ENCODE results near the gene TTLL11.

TTLL11 gene

DNA sequence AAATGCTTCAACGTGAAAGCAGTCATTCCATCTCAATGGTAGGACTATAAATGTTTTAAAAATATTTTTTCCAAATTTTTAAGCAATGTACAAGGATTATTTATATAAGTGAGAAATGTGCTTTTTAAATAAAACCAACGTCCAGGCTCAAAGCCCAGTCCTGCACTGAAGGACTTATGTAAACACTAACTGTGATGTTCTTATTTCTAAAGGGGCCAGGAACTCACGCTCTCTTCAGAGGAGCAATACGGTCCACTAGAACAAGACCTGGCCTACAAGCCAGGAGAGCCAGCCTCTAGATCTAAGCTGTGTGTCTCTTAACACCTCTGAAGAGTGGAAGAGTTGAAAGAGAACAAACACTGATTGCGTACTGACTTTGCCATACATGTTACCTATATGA, 12.1 kb downstream of the TTLL11 start:
- no peak for ATAC-seq
- TF ChIP-seq BACH2 (CRISPR knock-in tag; IDR thresholded peaks at IDR 0.05; ENCODE audit: borderline replicate concordance) (no peak), ZC3H10 (CRISPR knock-in tag; IDR thresholded peaks at IDR 0.05) (no peak), ZFP3 (CRISPR knock-in tag; IDR thresholded peaks at IDR 0.05) (no peak), ZNF70 (CRISPR knock-in tag; IDR thresholded peaks at IDR 0.05) (no peak), ESRRG (CRISPR knock-in tag; IDR thresholded peaks at IDR 0.05) (no peak), ISL1 (CRISPR knock-in tag; IDR thresholded peaks at IDR 0.05) (no peak), OSR1 (CRISPR knock-in tag; IDR thresholded peaks at IDR 0.05) (no peak), ZNF565 (CRISPR knock-in tag; conservative IDR thresholded peaks at IDR 0.05; ENCODE audit: low read depth) (no peak), ZNF8 (CRISPR knock-in tag; IDR thresholded peaks at IDR 0.05) (no peak)
- TF ChIP-seq, protein P1, sequence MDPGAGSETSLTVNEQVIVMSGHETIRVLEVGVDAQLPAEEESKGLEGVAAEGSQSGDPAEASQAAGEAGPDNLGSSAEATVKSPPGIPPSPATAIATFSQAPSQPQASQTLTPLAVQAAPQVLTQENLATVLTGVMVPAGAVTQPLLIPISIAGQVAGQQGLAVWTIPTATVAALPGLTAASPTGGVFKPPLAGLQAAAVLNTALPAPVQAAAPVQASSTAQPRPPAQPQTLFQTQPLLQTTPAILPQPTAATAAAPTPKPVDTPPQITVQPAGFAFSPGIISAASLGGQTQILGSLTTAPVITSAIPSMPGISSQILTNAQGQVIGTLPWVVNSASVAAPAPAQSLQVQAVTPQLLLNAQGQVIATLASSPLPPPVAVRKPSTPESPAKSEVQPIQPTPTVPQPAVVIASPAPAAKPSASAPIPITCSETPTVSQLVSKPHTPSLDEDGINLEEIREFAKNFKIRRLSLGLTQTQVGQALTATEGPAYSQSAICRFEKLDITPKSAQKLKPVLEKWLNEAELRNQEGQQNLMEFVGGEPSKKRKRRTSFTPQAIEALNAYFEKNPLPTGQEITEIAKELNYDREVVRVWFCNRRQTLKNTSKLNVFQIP (CRISPR knock-in tag; IDR thresholded peaks at IDR 0.05; ENCODE audit: borderline replicate concordance, low read depth), result no peak

DNA sequence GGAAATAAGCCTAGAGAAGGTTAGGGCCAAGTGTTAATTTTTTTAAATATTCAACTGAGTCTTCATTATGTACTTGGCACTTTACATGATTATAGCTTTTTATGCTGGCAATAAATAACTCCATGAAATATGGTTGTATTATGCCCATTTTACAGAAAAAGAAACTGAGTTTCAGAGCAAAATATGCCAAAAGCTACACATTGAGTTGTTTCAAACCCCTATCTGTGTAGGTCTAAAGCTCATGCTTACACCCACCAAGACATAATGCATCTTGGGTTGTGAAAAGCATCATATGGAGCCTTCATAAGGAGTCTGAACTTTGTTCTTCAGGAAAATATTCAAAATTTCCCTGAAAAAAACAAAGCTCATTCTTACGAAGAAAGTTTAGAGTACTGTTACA, 14.6 kb downstream of the TTLL11 start:
- TF ChIP-seq GLIS3 (CRISPR knock-in tag; IDR thresholded peaks at IDR 0.05), result no peak
- TF ChIP-seq ZNF565 (CRISPR knock-in tag; conservative IDR thresholded peaks at IDR 0.05; ENCODE audit: low read depth), result no peak
- no peak for TF ChIP-seq TCF4 (CRISPR knock-in tag; IDR thresholded peaks at IDR 0.05; ENCODE audit: borderline replicate concordance)
- TF ChIP-seq SNAI2 (CRISPR knock-in tag; IDR thresholded peaks at IDR 0.05), result no peak
- no peak for TF ChIP-seq ZNF8 (CRISPR knock-in tag; IDR thresholded peaks at IDR 0.05)
- TF ChIP-seq, protein P2, sequence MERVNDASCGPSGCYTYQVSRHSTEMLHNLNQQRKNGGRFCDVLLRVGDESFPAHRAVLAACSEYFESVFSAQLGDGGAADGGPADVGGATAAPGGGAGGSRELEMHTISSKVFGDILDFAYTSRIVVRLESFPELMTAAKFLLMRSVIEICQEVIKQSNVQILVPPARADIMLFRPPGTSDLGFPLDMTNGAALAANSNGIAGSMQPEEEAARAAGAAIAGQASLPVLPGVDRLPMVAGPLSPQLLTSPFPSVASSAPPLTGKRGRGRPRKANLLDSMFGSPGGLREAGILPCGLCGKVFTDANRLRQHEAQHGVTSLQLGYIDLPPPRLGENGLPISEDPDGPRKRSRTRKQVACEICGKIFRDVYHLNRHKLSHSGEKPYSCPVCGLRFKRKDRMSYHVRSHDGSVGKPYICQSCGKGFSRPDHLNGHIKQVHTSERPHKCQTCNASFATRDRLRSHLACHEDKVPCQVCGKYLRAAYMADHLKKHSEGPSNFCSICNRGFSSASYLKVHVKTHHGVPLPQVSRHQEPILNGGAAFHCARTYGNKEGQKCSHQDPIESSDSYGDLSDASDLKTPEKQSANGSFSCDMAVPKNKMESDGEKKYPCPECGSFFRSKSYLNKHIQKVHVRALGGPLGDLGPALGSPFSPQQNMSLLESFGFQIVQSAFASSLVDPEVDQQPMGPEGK (CRISPR knock-in tag; IDR thresholded peaks at IDR 0.05; ENCODE audit: borderline replicate concordance), result no peak
- TF ChIP-seq, protein P1 (CRISPR knock-in tag; IDR thresholded peaks at IDR 0.05; ENCODE audit: borderline replicate concordance, low read depth), result no peak
- no peak for TF ChIP-seq OSR1 (CRISPR knock-in tag; IDR thresholded peaks at IDR 0.05)
- TF ChIP-seq ZFP3 (CRISPR knock-in tag; IDR thresholded peaks at IDR 0.05), result no peak

DNA sequence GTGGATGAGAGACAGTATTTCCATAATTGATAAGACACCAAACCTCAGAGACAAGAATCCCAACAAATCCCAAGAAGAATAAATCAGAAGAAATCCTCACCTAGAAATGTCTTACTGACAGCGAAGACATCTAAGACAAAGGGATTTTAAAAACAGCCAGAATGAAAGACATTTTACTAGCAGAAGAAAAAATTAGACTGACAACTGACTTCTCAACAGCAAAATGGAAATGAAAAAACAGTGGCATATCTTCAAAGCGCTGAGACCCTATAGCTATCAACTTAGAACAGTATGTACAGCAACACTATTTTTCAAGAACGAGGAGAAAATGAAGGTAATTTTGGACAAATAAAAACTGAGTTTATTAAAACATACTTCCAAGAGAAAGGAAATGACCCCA, 16.3 kb downstream of the TTLL11 start:
- ATAC-seq, result no peak
- no peak for TF ChIP-seq PPARA (CRISPR knock-in tag; IDR thresholded peaks at IDR 0.05; ENCODE audit: borderline replicate concordance)
- TF ChIP-seq BACH2 (CRISPR knock-in tag; IDR thresholded peaks at IDR 0.05; ENCODE audit: borderline replicate concordance), result no peak
- no peak for TF ChIP-seq ZNF70 (CRISPR knock-in tag; IDR thresholded peaks at IDR 0.05)
- TF ChIP-seq, protein P3, sequence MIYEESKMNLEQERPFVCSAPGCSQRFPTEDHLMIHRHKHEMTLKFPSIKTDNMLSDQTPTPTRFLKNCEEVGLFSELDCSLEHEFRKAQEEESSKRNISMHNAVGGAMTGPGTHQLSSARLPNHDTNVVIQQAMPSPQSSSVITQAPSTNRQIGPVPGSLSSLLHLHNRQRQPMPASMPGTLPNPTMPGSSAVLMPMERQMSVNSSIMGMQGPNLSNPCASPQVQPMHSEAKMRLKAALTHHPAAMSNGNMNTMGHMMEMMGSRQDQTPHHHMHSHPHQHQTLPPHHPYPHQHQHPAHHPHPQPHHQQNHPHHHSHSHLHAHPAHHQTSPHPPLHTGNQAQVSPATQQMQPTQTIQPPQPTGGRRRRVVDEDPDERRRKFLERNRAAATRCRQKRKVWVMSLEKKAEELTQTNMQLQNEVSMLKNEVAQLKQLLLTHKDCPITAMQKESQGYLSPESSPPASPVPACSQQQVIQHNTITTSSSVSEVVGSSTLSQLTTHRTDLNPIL (CRISPR knock-in tag; IDR thresholded peaks at IDR 0.05; ENCODE audit: low read depth), result no peak
- no peak for TF ChIP-seq ISL1 (CRISPR knock-in tag; IDR thresholded peaks at IDR 0.05)
- TF ChIP-seq, protein P4, sequence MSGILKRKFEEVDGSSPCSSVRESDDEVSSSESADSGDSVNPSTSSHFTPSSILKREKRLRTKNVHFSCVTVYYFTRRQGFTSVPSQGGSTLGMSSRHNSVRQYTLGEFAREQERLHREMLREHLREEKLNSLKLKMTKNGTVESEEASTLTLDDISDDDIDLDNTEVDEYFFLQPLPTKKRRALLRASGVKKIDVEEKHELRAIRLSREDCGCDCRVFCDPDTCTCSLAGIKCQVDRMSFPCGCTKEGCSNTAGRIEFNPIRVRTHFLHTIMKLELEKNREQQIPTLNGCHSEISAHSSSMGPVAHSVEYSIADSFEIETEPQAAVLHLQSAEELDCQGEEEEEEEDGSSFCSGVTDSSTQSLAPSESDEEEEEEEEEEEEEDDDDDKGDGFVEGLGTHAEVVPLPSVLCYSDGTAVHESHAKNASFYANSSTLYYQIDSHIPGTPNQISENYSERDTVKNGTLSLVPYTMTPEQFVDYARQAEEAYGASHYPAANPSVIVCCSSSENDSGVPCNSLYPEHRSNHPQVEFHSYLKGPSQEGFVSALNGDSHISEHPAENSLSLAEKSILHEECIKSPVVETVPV (CRISPR knock-in tag; IDR thresholded peaks at IDR 0.05), result no peak
- TF ChIP-seq SNAI2 (CRISPR knock-in tag; IDR thresholded peaks at IDR 0.05), result no peak
- TF ChIP-seq, protein P1 (CRISPR knock-in tag; IDR thresholded peaks at IDR 0.05; ENCODE audit: borderline replicate concordance, low read depth), result no peak
- TF ChIP-seq ZFP30 (CRISPR knock-in tag; IDR thresholded peaks at IDR 0.05), result no peak
- TF ChIP-seq ZNF8 (CRISPR knock-in tag; IDR thresholded peaks at IDR 0.05), result no peak

More for the DNA sequence above, 14.6 kb downstream of the TTLL11 start:
- no peak for ATAC-seq

All from SK-N-SH treated with all-trans-retinoic acid at 6 μM for 48 hours (cell line).